ENCODE results near the gene WNT1. TPM values are rescaled to one million over a fixed set of nuclear protein-coding genes. Genes with fewer than 3 reads are reported as not detected.

Gene WNT1
- total RNA-seq, 2 experiments from 2014 or later: not detected

DNA sequence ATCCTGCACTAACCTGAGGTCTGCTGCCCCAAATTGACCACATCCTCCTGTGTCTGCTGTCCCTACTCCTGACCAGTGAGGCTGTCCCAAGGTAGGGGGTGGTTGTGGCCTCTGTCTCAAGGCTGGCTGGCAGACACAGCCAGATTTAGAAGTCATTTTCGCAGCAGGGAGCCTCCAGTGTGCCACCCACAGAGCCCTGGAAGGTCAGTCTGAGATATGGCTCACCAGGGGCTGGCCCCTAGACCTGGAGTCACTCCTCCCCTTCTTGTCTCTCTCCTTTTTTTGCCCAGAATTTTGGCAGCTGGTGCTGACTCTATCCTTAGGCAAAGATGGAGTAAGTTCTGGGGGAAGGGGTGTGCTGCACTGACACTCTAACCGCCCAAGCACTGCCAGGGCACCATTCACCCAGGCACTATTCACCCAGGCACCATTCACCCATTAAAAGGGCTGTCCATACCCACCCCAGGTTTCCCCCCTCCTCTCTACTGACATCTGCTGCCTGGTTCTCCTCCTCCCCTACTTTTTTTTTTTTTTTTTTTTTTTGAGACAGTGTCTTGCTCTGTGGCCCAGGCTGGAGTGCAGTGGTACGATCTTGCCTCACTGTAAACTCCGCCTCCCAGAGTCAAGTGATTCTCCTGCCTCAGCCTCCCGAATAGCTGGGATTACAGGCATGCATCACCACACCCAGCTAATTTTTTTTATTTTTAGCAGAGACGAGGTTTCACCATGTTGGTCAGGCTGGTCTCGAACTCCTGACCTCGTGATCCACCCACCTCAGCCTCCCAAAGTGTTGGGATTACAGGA, 13.3 kb downstream of the WNT1 start:
- intact Hi-C loops (cut with micrococcal nuclease): no loop called here
- POLR2A ChIA-PET: interaction anchor here (1.0 to 1.2 kb wide), 2 partner anchors 14 to 23 kb away, joined by 3 to 4 read pairs; partner anchors contain the start of gene WNT1
- H3K4me1 Mint-ChIP-seq (ENCODE audit: low read depth): peaks cover 4% of the 10 kb centered on the region

DNA sequence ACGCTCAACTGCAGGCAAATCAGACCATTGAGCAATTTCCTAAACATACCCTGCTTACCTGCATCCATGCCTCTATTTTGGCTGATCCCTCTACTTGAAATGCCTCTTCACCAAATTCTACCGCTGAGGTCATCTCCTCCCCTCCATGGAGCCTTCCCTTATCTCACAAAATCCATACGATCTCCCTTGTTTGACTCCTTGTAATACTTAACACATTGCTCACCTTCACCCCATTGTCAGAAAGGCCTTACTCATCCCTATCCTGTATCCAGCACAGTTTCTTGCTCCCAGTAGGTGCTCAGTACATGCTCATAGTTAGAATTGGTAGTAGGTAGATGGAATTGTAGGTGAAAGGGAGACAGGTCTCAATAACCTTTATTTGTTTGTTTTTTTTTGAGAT, 15.7 kb downstream of the WNT1 start:
- TF ChIP-seq, protein P1, sequence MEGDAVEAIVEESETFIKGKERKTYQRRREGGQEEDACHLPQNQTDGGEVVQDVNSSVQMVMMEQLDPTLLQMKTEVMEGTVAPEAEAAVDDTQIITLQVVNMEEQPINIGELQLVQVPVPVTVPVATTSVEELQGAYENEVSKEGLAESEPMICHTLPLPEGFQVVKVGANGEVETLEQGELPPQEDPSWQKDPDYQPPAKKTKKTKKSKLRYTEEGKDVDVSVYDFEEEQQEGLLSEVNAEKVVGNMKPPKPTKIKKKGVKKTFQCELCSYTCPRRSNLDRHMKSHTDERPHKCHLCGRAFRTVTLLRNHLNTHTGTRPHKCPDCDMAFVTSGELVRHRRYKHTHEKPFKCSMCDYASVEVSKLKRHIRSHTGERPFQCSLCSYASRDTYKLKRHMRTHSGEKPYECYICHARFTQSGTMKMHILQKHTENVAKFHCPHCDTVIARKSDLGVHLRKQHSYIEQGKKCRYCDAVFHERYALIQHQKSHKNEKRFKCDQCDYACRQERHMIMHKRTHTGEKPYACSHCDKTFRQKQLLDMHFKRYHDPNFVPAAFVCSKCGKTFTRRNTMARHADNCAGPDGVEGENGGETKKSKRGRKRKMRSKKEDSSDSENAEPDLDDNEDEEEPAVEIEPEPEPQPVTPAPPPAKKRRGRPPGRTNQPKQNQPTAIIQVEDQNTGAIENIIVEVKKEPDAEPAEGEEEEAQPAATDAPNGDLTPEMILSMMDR (IDR thresholded peaks at IDR 0.05): no peak
- peaks cover 44% of the 10 kb centered on the region for H3K27me3 Mint-ChIP-seq
- ChIA-PET CTCF (interaction anchor here (1.2 to 21.6 kb wide), 10 partner anchors 15 to 141 kb away, joined by 3 to 896 read pairs (median 6); partner anchors contain the start of genes ARF3, DDX23, WNT1 and WNT10B), POLR2A (no interaction called here)
- H3K36me3 Mint-ChIP-seq (ENCODE audit: low read depth): no peaks in the 10 kb centered on the region
- H3K4me3 Mint-ChIP-seq: no peak overlapping the region
- intact Hi-C loops (cut with micrococcal nuclease): no loop called here
- no peak for ATAC-seq
- H3K4me1 Mint-ChIP-seq (ENCODE audit: low read depth): peaks cover 14% of the 10 kb centered on the region
- DNase-seq: no peak
- no peak overlapping the region for H3K27ac Mint-ChIP-seq
- no peaks in the 10 kb centered on the region for H3K9me3 Mint-ChIP-seq

More for the DNA sequence above, 13.3 kb downstream of the WNT1 start:
- DNase-seq: no peak
- no peak for ATAC-seq
- Mint-ChIP-seq H3K4me3 (no peak overlapping the region), H3K27me3 (peaks cover 43% of the 10 kb centered on the region), H3K36me3 (ENCODE audit: low read depth) (no peaks in the 10 kb centered on the region), H3K27ac (no peak overlapping the region), H3K9me3 (no peaks in the 10 kb centered on the region)
- TF ChIP-seq, protein P1 (IDR thresholded peaks at IDR 0.05): no peak
- CTCF ChIA-PET: interaction anchor here (0.7 to 21.6 kb wide), 4 partner anchors 27 to 170 kb away, joined by 3 to 896 read pairs (median 8); partner anchors contain the start of genes ARF3, WNT1 and WNT10B

DNA sequence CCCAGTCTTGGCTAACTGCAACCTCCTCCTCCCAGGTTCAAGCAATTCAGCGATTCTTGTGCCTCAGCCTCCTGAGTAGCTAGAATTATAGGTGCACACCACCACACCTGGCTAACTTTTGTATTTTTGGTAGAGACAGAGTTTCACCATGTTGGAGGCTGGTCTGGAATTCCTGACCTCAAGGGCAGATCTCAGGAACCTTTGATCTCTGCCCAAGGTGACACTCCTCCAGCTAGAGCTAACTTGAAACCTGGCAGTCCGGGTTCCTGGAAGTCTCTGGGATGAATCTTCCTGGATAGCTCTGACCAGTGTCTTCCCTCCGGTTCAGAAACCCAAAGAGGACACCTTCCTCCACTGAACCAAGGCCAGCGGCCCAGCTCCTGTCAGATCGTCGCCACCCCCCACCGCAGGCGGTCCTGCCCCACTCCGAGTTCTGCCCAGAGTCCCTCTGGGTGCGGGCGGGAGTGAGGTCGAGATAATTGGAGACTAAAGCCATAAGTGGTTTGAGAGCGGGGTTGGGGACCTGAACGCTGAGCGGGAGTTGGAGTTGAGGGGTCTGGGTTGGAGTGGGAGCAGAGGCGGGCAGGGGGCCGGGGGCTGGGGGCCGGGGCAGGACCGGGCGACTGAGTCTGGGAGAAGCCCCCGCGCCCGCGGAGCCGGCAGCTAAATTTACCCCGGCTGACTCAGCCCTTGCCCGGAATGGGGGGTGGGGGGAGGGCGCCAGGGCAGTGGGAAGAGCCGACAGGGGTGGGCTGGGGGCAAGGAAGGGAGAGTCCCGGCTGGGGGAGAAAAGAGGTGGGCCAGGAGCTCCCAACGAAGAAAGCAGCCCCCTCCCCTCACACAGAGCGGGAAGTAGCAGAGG, 16.3 kb downstream of the WNT1 start:
- H3K27me3 Mint-ChIP-seq: peaks cover 39% of the 10 kb centered on the region
- no peaks in the 10 kb centered on the region for H3K36me3 Mint-ChIP-seq (ENCODE audit: low read depth)
- intact Hi-C loops (cut with micrococcal nuclease): loop anchor here (5.0 kb wide), 1 partner anchor 98 kb away; the partner anchor contains the start of gene DHH
- ChIA-PET CTCF (interaction anchor here (1.1 to 21.6 kb wide), 11 partner anchors 14 to 142 kb away, joined by 3 to 896 read pairs (median 5); partner anchors contain the start of genes ARF3, DDX23, DHH and WNT1), POLR2A (interaction anchor here (0.7 to 1.9 kb wide), 3 partner anchors 16 to 142 kb away, joined by 3 to 5 read pairs (median 3); partner anchors contain the start of genes PRKAG1 and WNT1)
- DNase-seq (no peak), ATAC-seq (no peak)
- TF ChIP-seq, protein P1 (IDR thresholded peaks at IDR 0.05): no peak
- peaks cover 16% of the 10 kb centered on the region for H3K4me1 Mint-ChIP-seq (ENCODE audit: low read depth)
- no peak overlapping the region for H3K4me3 Mint-ChIP-seq
- no peak overlapping the region for H3K27ac Mint-ChIP-seq
- H3K9me3 Mint-ChIP-seq: no peaks in the 10 kb centered on the region

DNA sequence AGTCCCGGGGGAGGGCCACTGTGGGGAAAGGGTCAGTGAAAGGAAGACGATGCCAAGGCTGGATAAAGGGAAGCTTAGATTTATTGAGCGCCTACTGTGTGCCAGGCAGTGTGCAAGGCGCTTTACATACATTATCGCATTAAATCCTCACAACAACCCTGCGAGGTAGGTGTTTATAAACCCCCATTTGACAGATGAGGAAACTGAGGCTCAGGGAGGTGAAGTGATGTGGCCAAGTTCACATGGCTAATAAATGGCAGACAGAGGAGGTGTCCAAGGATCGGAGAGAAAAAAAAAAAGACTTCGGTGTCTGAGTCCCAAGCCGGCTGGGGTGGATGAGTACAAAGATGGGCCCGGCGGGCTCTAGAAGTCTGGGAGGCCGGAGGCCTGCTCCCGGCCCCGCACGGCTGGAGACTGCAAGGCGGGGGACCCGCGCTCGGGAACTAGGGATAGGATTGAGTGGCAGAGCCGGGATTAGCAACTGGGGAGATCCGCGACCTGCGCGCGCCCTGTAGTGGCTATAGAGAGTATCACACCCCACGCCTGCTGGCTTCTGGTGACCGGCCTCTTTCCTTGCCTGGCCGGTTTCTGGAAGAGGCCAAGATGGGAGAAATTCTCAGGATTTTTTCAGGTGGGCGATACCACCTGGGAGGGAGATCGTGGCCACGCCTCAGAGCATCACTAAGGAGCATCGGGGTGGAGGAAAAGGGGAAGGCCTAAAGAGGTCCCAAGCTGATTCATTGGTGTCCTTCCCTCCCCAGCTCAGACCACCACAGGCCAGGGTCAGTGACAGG, 17.2 kb downstream of the WNT1 start:
- peaks cover 39% of the 10 kb centered on the region for H3K27me3 Mint-ChIP-seq
- ATAC-seq: no peak
- peak; percentile 71 for DNase-seq
- intact Hi-C loops (cut with micrococcal nuclease): loop anchor here (5.0 kb wide), 1 partner anchor 97 kb away; the partner anchor contains the start of gene DHH
- CTCF ChIA-PET: interaction anchor here (1.1 to 21.6 kb wide), 14 partner anchors 13 to 143 kb away, joined by 3 to 896 read pairs (median 6); partner anchors contain the start of genes ARF3, DDX23, DHH and WNT1
- TF ChIP-seq, protein P1 (IDR thresholded peaks at IDR 0.05): peak; percentile 84
- no peak overlapping the region for H3K4me3 Mint-ChIP-seq
- H3K27ac Mint-ChIP-seq: no peak overlapping the region
- POLR2A ChIA-PET: interaction anchor here (0.7 to 1.9 kb wide), 3 partner anchors 17 to 143 kb away, joined by 3 to 5 read pairs (median 3); partner anchors contain the start of genes PRKAG1 and WNT1
- H3K4me1 Mint-ChIP-seq (ENCODE audit: low read depth): peaks cover 24% of the 10 kb centered on the region
- H3K36me3 Mint-ChIP-seq (ENCODE audit: low read depth): peaks cover 2% of the 10 kb centered on the region
- no peaks in the 10 kb centered on the region for H3K9me3 Mint-ChIP-seq
